GM19099 (cell line): Measurements from ENCODE around the gene CRYBG1.

Experiments used
- POLR2A ChIP-seq: IDR thresholded peaks from 3 replicates; pipeline ENCODE4 v1.6.1; 2011; ENCODE audit warnings: low read depth; ENCODE audit not compliant: insufficient read length; ENCODE audit errors: extremely low read depth

CRYBG1 gene

DNA sequence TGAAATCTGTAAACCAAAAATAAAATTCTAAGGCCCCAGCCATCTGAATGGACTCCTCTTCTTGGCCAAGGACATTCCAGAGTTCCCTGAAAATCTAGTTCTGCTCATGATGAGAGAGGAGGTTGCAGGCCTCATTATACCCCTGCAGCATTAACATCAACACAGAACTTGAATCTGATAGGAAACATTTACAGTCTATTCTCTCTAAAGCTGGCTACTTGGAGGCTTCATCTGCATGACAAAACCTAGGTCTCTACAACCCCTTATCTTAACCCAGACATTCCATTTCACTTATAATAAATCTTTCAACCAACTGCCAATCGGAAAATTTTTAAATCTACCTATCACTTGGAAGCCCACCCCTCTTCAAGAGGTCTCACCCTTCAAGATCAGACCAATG, 253.1 kb downstream of the CRYBG1 start:
- TF ChIP-seq POLR2A, result no peak

DNA sequence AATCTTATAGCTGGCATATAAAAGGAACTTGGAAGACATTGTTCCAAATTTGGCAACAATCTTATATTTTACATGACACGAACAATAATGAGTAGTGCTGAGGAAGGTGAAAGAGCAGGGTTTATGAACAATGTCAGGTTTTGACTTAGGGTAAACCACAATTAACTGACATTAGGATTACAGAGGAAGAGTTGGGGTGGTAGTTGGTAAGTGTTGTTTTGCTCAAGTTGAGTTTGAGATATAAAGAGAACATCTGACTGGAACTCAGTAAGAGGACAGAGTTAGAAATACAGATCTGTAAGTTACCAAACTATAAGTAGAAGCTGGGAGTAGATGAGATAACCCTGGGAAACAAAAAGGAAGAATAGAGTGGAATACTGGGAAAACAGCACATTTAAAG, 253.6 kb downstream of the CRYBG1 start:
- TF ChIP-seq POLR2A, result no peak

DNA sequence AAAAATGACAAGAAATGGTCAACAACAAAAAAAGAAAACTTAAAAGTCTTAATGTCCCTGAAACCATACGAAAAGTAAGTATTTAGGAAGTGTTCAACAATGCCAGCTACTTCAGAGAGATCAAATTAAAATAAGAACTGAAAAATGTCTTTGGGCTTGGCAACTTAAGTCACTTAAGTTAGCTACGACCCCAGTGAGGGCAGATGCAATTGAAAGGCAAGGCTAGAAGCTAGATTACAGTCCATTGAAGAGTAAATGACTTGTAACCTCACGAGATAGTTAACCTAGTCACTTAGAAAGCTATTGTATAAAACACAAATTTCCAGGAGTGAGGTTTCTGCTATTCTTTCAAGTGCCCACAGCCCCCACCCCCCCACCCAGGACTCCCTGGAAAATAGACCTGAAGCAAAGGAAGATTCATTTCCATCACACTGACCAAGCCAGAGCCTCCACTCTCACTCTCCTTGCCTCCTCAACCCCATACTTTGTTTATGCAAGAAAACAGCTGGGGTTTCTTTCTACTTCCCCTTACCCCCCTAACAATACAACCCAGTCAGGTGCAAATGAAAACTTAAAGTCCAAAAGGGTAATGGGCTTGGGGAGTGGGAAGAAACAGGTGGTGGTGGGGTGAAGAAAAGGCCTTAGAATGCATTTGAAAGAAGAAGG, 254.2 kb downstream of the CRYBG1 start:
- no peak for TF ChIP-seq POLR2A

DNA sequence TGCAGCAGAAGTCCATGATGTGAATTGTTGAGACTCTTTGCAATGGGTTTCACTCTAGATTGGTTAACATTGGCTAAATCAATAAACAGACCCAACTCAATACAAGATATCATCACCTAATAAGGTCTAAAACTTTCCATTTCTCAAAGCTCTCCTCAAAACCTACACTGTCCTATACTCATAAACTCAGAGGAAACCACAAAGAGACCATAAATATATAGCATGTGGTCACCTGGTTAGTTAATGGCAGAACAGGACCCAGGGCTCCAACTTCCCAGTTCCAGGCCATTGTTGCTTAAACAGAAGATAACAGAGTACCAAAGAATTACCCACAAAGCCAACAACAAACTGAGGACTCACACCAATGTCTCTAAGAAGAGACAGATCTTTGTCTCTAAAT, 256.8 kb downstream of the CRYBG1 start:
- no peak for TF ChIP-seq POLR2A

DNA sequence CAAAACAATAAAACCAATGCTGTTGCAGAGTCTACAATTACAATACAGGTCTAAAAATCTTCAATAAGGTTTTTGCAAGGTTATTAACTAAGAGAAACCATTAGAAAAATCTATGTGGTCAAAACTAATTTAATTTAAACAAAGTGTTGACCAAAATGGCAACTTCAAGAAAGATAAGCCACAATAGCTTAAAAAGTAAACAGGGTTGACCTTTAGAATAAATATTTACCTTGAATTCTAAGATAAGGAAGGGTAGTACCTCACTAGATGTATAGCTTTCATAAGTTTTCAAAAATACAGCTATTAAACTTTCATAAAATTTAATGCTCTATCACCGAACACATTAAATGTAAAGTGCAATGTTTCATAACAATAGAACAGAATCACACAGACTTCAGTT, 257.3 kb downstream of the CRYBG1 start:
- TF ChIP-seq POLR2A, result no peak

DNA sequence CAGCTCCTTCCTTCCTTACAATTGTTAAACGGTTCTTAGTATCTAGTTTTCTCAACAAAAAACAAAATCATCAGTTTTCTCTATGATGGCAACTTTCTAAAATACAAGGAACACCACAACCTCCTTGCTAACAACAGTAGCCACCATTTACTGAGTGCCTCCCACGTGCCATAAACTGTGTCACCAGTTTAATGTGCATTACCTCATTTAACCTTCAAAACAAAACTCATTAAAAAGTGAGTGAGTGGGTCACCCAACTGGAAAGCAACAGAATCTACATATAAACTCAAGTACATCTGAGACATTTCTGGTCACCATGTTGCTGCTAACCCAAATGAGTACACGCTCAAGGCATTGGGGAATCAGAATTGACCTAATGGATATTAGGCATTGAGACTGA, 257.8 kb downstream of the CRYBG1 start:
- no peak for TF ChIP-seq POLR2A

DNA sequence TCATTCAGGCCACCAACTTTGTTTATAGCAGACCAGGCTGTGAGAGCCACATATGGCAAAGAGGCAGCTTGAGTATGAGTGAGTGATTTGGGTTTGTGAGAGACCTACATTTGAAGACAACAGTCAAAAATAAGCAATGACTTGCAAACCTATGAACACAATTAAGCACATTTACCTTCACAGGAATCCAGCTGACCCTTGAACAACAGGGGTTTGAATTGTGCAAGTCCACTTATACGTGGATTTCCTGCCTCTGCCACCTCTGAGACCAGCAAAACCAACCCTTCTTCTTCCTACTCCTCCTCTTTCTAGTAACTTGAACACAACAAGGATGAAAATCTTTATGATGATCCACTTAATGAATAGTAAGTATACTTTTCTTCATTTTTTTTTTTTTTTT, 258.7 kb downstream of the CRYBG1 start:
- TF ChIP-seq POLR2A, result no peak

DNA sequence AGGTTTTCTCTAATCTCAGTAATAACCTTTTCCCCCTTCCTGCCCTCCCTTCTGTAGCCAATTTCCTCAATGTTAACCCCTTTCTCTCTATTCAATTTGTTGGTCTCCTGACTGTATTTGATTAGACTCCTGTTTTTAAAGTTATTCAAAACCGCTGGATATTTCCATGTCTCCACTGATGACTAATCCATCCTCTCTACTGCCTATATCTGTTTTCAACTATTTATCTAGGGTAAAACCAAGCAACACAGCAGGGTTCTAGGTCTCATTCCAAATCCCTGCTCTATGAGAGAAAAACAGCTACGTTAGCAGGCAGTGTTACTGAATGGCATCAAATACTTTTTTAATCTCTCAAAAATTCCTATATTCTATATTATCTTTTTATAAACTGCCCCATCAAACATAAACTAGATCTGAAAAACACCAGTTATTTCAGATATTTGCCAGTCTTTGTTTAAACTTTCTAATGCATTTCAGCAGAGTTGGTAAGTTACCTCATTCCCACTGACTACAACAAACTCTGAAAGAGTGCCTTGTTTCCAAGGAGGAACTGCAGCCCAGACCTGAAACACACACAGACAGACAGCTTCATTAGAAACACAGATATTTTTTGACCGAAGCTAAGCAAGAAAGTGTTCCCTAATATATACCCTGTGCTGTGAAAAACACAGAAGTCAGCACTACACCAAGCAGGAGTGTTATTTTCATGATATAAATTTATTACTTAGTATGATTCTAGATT, 260.6 kb downstream of the CRYBG1 start:
- no peak for TF ChIP-seq POLR2A
